Neural progenitor cell (in vitro differentiated cells): Measurements from ENCODE around the gene HAO2.

Source experiments
- CTCF ChIP-seq: fragments of 200-600 bp; sonication (generic); IDR thresholded peaks from 2 replicates; pipeline ENCODE4 v1.5.1; 2017; ENCODE audit warnings: antibody characterized with exemption, mild to moderate bottlenecking
- EZH2 ChIP-seq: fragments of 200-600 bp; sonication (generic); IDR thresholded peaks from 2 replicates; pipeline ENCODE4 v1.6.1; 2017; ENCODE audit warnings: antibody characterized with exemption, mild to moderate bottlenecking, moderate library complexity
- EZH2phosphoT487 ChIP-seq: fragments of 200-600 bp; sonication (generic); IDR thresholded peaks from 2 replicates; pipeline ENCODE4 v1.6.1; 2017; ENCODE audit warnings: antibody characterized with exemption

- TF ChIP-seq CTCF (no peak), EZH2phosphoT487 (no peak), EZH2 (no peak)
Observed at GRCh38 chr1:119351997-119352396, 16.6 kb upstream of the HAO2 start.
